Vagina (tissue), 2 donors: ENCODE measurements around the gene TBC1D14. TPM values are rescaled to one million over a fixed set of nuclear protein-coding genes. Genes with fewer than 3 reads are reported as not detected.

Source experiments
- DNase-seq, 2 donors: peaks; one replicate each; pipeline ENCODE4 v3.0.0-alpha.2; 2017; ENCODE audit errors: extremely low spot score in 2 of 2
- H3K27ac ChIP-seq: fragments of 200-600 bp; sonication (generic); one replicate; pipeline ENCODE4 v1.5.1; 2019
- H3K27me3 ChIP-seq: fragments of 200-600 bp; sonication (generic); one replicate; pipeline ENCODE4 v1.5.1; 2019
- H3K36me3 ChIP-seq, 2 donors: fragments of 200-600 bp; sonication (generic); one replicate each; pipeline ENCODE4 v1.5.1; 2017 to 2019
- H3K4me1 ChIP-seq: fragments of 200-600 bp; sonication (generic); one replicate; pipeline ENCODE4 v1.5.1; 2019
- H3K4me3 ChIP-seq, 2 donors: fragments of 200-600 bp; sonication (generic); 1 replicate in 1 of 2; 2 replicates in 1 of 2; pipeline ENCODE4 v1.5.1; 2016 to 2019
- H3K9me3 ChIP-seq: fragments of 200-600 bp; sonication (generic); one replicate; pipeline ENCODE4 v1.5.1; 2019
- CTCF ChIP-seq, 3 experiments: fragments of 450-650 bp in 2 of 3; fragments of 200-600 bp in 1 of 3; sonication (generic) in 1 of 3; IDR thresholded peaks; one replicate each; pipeline ENCODE4 v1.5.1; 2017 to 2019; ENCODE audit warnings: antibody characterized with exemption in 3 of 3, mild to moderate bottlenecking in 2 of 3, moderate library complexity in 2 of 3
- POLR2A ChIP-seq, 2 donors: fragments of 450-650 bp; IDR thresholded peaks; one replicate each; pipeline ENCODE4 v1.6.1; 2017; ENCODE audit warnings: antibody characterized with exemption in 2 of 2, mild to moderate bottlenecking in 2 of 2, moderate library complexity in 2 of 2
- POLR2AphosphoS5 ChIP-seq, 2 donors: sonication (generic); formaldehyde crosslinking; IDR thresholded peaks; one replicate each; pipeline ENCODE4 v1.9.0; 2017; ENCODE audit warnings: antibody characterized with exemption in 2 of 2, mild to moderate bottlenecking in 2 of 2, low read depth in 1 of 2; ENCODE audit not compliant: insufficient read depth in 1 of 2
- intact Hi-C: fragments of 100-400 bp; cut with DNase I; formaldehyde crosslinking; loops from one replicate; pipeline ENCODE4 v1.15.1; 2023
- total RNA-seq: library from RNA; depleted of rRNA; stranded (reverse); fragments of >200 nt; gene quantifications from one replicate; pipeline ENCODE4 v1.2.3, GENCODE V29; 2016

The TBC1D14 gene
- total RNA-seq, 1 donor from 2014 or later = 35.4 TPM

GRCh38 chr4:7020856-7021255, 111.2 kb downstream of the TBC1D14 start:
- Histone ChIP-seq H3K36me3 (peaks cover 0 to 47% of the 10 kb centered on the region in 2 donors), H3K4me3 (no peak overlapping the region), H3K4me1 (no peaks in the 10 kb centered on the region)

GRCh38 chr4:7021355-7021754, 111.7 kb downstream of the TBC1D14 start:
- no peak overlapping the region for H3K27ac ChIP-seq

More at GRCh38 chr4:7020856-7021255, 111.2 kb downstream of the TBC1D14 start:
- intact Hi-C loops = no loop called here
- no peak for TF ChIP-seq CTCF (IDR thresholded peaks at IDR 0.05)
- no peak for TF ChIP-seq POLR2AphosphoS5 (IDR thresholded peaks at IDR 0.05; ENCODE audit: insufficient read depth in 1 of 2, low read depth in 1 of 2)
- no peak for TF ChIP-seq POLR2A (IDR thresholded peaks at IDR 0.05)
- no peak for DNase-seq
- H3K27ac ChIP-seq = no peak overlapping the region
- no peaks in the 10 kb centered on the region for H3K27me3 ChIP-seq
- no peaks in the 10 kb centered on the region for H3K9me3 ChIP-seq

GRCh38 chr4:7021930-7022664, 112.5 kb downstream of the TBC1D14 start:
- H3K27me3 ChIP-seq = no peaks in the 10 kb centered on the region
- DNase-seq = no peak
- H3K4me3 ChIP-seq = no peak overlapping the region
- no peaks in the 10 kb centered on the region for H3K4me1 ChIP-seq
- TF ChIP-seq CTCF (IDR thresholded peaks at IDR 0.05) (no peak), POLR2A (IDR thresholded peaks at IDR 0.05) (no peak), POLR2AphosphoS5 (IDR thresholded peaks at IDR 0.05; ENCODE audit: insufficient read depth in 1 of 2, low read depth in 1 of 2) (no peak)
- intact Hi-C loops = no loop called here
- no peaks in the 10 kb centered on the region for H3K9me3 ChIP-seq
- peaks cover 0 to 42% of the 10 kb centered on the region in 2 donors for H3K36me3 ChIP-seq
- no peak overlapping the region for H3K27ac ChIP-seq

More at GRCh38 chr4:7021355-7021754, 111.7 kb downstream of the TBC1D14 start:
- TF ChIP-seq POLR2A (IDR thresholded peaks at IDR 0.05) (no peak), CTCF (IDR thresholded peaks at IDR 0.05) (no peak), POLR2AphosphoS5 (IDR thresholded peaks at IDR 0.05; ENCODE audit: insufficient read depth in 1 of 2, low read depth in 1 of 2) (no peak)
- Histone ChIP-seq H3K9me3 (no peaks in the 10 kb centered on the region), H3K27me3 (no peaks in the 10 kb centered on the region), H3K4me1 (no peaks in the 10 kb centered on the region), H3K36me3 (peaks cover 0 to 47% of the 10 kb centered on the region in 2 donors), H3K4me3 (no peak overlapping the region)
- no peak for DNase-seq
- intact Hi-C loops = no loop called here

- Histone ChIP-seq H3K4me1 (no peaks in the 10 kb centered on the region), H3K36me3 (peaks cover 0 to 36% of the 10 kb centered on the region in 2 donors), H3K27ac (no peak overlapping the region), H3K9me3 (no peaks in the 10 kb centered on the region), H3K27me3 (no peaks in the 10 kb centered on the region), H3K4me3 (no peak overlapping the region)
- DNase-seq = no peak
- intact Hi-C loops = no loop called here
- TF ChIP-seq CTCF (IDR thresholded peaks at IDR 0.05) (no peak), POLR2A (IDR thresholded peaks at IDR 0.05) (no peak), POLR2AphosphoS5 (IDR thresholded peaks at IDR 0.05; ENCODE audit: insufficient read depth in 1 of 2, low read depth in 1 of 2) (no peak)
Measured at GRCh38 chr4:7023486-7023885, 113.9 kb downstream of the TBC1D14 start.

- Histone ChIP-seq H3K27ac (no peak overlapping the region), H3K27me3 (no peaks in the 10 kb centered on the region), H3K9me3 (no peaks in the 10 kb centered on the region), H3K4me1 (no peaks in the 10 kb centered on the region), H3K4me3 (no peak overlapping the region), H3K36me3 (peaks cover 0 to 32% of the 10 kb centered on the region in 2 donors)
- no peak for DNase-seq
- no peak for TF ChIP-seq POLR2A (IDR thresholded peaks at IDR 0.05)
- TF ChIP-seq POLR2AphosphoS5 (IDR thresholded peaks at IDR 0.05; ENCODE audit: insufficient read depth in 1 of 2, low read depth in 1 of 2) = no peak
- intact Hi-C loops = no loop called here
Measured at GRCh38 chr4:7023901-7024300, 114.3 kb downstream of the TBC1D14 start.
